ENCODE measurements around the gene IL3RA.
"Not testable (repeated sequence)": the region's sequence is repeated elsewhere in the genome, so short reads cannot be mapped to it uniquely, and the experiment has no call there.

Gene IL3RA

GRCh38 chrX:1426321-1426720 lies 89.7 kb downstream of the IL3RA start:
- DNase-seq, result not testable (repeated sequence)

GRCh38 chrX:1427756-1428155 lies 91.2 kb downstream of the IL3RA start:
- DNase-seq, result no peak

GRCh38 chrX:1430451-1430850 lies 93.9 kb downstream of the IL3RA start:
- no peak for DNase-seq

Data from stimulated activated CD4-positive, alpha-beta T cell treated with anti-CD3 and anti-CD28 coated beads, Interleukin-12 subunit alpha, Interleukin-12 subunit beta, amount 100 ng/mL, for 4 hours (primary cell).